Activated CD8-positive, alpha-beta memory T cell treated with anti-CD3 and anti-CD28 coated beads, Interleukin-2, amount 50 U/mL, for 1 hour (primary cell): ENCODE results near the gene RIN3.

Experiments
- DNase-seq: peaks from one replicate; pipeline ENCODE4 v3.0.0-alpha.2; 2020; ENCODE audit errors: extremely low read depth

RIN3 gene, protein sequence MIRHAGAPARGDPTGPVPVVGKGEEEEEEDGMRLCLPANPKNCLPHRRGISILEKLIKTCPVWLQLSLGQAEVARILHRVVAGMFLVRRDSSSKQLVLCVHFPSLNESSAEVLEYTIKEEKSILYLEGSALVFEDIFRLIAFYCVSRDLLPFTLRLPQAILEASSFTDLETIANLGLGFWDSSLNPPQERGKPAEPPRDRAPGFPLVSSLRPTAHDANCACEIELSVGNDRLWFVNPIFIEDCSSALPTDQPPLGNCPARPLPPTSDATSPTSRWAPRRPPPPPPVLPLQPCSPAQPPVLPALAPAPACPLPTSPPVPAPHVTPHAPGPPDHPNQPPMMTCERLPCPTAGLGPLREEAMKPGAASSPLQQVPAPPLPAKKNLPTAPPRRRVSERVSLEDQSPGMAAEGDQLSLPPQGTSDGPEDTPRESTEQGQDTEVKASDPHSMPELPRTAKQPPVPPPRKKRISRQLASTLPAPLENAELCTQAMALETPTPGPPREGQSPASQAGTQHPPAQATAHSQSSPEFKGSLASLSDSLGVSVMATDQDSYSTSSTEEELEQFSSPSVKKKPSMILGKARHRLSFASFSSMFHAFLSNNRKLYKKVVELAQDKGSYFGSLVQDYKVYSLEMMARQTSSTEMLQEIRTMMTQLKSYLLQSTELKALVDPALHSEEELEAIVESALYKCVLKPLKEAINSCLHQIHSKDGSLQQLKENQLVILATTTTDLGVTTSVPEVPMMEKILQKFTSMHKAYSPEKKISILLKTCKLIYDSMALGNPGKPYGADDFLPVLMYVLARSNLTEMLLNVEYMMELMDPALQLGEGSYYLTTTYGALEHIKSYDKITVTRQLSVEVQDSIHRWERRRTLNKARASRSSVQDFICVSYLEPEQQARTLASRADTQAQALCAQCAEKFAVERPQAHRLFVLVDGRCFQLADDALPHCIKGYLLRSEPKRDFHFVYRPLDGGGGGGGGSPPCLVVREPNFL

GRCh38 chr14:92513204-92513965 lies at the start of gene RIN3:
Gene RIN3 (plus strand): TSS chr14:92513781. CDS start chr14:92513933, 152 bp downstream.
- no peak for DNase-seq

GRCh38 chr14:92464156-92464555 lies 49.4 kb upstream of the RIN3 start:
- no peak for DNase-seq

DNA sequence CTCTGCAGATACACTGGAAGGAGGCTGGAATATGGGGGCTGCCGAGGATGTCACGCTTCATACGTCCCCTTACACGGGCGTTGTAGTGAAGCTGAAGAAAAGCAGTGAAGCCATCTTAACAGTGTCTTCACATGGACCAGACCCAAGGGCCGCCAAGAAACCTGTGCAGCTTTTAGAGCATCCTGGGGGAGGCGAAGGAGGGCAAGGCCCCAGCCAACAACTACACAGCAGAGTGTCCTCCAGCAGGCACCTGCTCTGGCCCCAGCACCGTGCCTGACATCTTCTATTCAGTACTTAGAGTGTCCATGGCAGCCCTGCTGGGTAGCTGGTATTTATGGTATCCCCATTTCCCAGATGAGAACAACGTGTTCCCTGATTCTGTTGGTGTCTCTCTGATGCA lies 48.9 kb upstream of the RIN3 start:
- DNase-seq = no peak

GRCh38 chr14:92465353-92466055 lies 48.1 kb upstream of the RIN3 start:
- no peak for DNase-seq

DNA sequence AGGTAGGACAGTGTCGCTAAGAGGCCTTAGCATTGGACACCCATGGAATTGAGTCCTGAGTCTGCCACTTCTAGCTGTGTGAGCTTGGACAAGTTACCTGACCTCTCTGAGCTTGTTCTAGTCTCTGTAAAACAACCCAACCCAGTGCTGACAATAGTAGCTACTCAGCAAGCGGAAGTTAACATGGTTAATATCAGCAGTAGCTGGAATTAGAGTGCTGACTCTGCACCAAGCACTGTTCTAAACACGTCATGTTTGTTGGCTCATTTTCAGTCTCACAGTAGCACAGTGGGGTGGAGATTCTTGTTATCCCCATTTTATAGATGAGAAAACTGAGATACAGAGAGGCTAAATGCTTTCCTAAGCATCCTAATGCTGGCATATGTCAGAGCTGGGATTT lies 47.5 kb upstream of the RIN3 start:
- no peak for DNase-seq

DNA sequence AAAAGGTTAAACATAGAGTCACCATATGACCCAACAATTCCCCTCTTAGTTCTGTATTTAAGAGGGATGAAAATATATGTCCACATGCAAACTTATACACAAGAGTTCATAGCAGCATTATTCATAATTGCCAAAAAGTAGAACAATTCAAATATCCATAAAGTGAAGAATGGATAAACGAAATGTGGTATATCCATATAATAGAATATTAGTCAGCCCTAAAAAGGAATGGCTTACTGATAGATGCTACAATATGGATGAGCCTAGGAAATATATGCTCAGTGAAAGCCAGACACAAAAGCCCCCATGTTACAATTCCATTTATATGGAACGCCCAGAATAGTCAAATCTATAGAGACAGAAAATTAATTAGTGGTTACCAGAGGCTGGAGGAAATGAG lies 44.1 kb upstream of the RIN3 start:
- no peak for DNase-seq

DNA sequence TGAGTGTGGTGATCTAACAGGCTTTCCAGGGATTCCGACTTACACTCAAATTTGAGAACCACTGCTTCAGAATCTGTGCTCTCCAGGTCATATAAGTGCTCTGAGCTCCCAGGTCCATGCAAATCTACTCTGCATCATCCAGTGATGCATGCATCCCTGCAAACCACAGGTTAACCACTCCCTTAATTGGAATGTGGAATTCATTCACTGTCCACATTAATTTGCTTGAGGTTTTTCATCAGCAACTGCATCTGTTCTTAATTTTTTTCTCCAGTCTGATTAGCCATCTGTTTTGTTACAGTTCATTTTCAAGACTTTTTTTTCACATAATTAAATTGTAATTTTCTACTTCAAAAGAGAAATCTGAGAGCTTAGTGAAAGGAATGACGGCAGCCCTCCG lies 43.4 kb upstream of the RIN3 start:
- DNase-seq = no peak

DNA sequence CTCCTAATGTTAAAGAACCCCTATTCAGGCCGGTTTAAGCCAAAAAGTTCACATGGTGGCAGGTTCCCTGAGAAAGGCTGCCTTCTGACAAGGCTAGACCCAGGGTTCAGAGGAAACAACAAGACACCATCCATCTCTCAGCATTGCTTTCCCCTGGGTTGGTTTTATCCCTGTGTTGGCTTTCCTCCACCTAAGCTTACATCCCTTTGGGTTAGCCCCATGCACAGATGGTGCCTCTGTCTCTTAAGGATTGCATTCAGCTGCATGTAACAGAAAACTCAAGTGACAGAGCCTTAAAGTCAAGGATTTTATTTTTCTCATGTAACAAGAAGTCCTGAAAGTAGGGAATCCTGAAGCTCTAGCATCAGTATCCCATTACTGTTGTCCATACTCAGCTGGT lies 42.8 kb upstream of the RIN3 start:
- no peak for DNase-seq

- no peak for DNase-seq
Observed at GRCh38 chr14:92471919-92472318, 41.7 kb upstream of the RIN3 start.

DNA sequence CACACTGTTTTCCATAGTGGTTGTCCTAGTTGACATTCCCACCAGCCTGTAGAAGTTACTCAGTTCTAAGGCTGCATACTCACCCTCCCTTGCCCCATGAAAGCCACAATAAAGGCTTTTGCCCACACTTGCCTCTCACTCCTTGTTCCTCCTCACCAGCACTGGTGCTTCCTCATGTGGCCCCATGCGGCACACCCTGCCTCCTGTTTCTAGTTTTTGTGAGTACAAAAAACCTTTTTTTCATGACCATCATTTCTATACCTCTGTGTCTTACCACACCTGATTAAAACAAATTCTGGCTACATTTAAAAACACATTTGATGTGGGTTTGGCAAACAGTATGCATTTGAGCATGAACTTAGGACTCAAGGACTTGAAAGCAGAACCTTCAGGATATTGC lies 40.7 kb upstream of the RIN3 start:
- DNase-seq = no peak

DNA sequence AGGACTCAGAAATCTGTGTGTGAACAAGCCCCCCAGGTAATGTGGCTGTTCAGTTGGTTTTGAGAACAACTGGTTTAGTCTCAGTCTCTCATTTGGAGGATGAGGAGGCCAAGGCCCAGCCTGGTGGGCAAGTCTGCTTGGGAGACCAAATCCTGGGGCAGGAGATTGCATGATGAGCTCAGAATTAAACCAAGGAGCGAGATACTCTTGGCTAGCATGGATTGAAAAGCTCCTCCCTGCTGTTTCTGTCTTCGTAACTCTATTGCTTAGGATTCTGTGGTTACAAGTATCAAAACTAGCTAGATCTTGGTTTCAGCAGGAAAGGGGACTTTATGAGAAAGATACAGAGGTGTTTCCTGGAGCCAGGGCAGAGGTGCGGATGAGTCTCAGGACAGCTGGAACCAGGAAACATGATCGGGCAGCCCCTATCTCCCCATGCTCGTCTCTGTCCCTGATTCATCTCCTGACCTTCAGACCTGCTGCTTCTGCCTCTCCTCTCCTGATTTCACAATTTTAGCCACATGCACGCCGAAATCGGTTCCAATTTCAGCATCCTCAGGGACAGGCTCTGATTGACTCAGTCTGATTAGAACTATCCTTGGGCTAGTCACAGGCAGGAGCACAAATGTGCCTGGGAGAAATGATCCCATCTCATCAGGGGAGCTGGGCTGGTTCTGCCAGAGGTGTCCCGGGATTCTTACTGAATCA lies 40.2 kb upstream of the RIN3 start:
- DNase-seq = no peak

GRCh38 chr14:92473969-92474535 lies 39.5 kb upstream of the RIN3 start:
- no peak for DNase-seq

- no peak for DNase-seq
Observed at GRCh38 chr14:92475037-92475436, 38.5 kb upstream of the RIN3 start.

DNA sequence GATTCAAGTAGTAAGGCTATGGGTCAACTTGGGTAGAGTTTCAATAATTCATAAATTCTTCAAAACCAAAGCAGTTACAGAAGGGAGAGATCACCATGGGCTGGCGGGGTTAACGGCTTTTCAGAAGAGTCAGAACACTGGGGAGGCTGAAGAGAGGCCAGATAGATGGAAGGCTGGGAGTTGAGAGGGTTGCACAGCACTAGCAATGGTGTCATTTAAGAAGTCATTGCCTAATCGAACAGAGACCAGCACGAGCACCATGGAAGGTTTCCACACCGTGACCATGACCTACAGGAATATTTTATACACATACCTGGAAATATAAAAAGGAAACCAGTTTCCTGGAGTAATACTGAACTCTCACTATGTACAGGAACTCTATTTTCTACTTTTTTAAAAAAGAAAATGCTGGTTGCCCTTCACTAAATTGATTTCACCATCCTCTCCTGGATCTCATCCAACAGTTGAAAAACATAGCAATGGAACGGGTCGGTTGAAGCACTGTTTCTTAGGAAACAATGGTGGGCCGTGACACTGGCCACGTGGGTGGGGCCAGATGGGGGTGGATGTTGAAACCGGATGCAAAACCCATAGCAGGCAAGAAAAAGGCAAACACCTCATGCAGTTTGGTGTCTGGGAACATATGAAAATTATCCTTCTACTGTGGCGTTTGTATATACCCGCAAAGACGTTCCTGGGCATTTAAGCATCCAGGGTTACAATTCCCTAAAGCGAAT lies 38.0 kb upstream of the RIN3 start:
- DNase-seq = no peak

DNA sequence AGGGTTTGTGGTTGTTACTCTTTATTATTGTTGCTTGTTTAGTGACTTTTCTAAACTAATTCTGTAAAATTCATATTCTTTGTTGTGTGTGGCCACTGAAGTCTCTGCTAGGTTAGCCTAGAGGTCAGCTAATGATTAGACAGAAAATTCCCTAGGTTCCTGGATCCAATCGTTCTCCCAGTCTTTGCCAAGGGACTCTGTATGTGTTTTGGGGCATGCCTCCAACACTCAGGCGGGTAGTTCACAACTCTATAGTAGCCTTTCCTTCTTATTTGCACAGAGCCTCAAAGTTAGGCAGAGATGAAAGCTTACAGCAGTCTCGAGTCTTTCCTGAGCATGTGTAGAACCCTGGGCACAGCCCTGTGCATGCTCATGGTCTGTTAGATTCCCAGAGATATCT lies 32.7 kb upstream of the RIN3 start:
- no peak for DNase-seq

GRCh38 chr14:92481386-92481785 lies 32.2 kb upstream of the RIN3 start:
- DNase-seq = no peak

GRCh38 chr14:92481811-92482555 lies 31.6 kb upstream of the RIN3 start:
- DNase-seq = no peak

DNA sequence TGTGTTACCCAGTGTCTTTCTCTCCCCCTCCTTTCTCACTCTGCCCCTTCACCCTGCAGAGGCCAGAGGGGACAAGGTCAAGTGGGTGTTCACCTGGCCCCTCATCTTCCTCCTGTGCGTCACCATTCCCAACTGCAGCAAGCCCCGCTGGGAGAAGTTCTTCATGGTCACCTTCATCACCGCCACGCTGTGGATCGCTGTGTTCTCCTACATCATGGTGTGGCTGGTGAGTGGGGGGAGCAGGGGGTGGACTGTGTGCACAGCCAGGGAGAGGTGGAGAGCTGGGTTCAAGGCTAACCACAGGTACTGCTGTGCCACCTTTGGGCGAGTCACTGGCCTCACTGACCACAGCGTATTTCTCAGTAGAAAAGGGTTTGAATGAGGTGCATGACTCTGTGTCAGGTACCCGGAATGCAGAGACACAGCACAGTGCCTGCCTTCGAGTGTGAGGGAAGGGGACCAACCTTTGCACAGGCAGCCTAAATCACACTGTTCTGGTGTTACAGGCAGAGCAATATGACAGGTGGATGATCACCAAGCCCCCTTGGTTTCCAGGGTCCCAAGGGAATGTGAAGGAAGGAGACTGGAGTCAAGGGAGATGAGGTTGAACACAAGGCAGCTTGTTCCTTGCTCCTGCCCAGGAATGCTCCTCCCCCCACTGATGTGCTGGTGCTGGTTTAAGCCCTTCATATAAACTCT lies 30.8 kb upstream of the RIN3 start:
- DNase-seq = no peak
